GM23338 (cell line): Measurements from ENCODE around the gene LDAF1. TPM values are rescaled to one million over a fixed set of nuclear protein-coding genes. Genes with fewer than 3 reads are reported as not detected.

ENCODE experiments used
- ATAC-seq: fragments of 200-7000 bp; cut with Tn5 transposase; 3 replicates; pipeline ENCODE4 v1.9.1; 2020
- DNase-seq: peaks from one replicate; pipeline ENCODE4 v3.0.0-alpha.2; 2015; ENCODE audit warnings: low spot score
- H2AFZ ChIP-seq: fragments of 200-600 bp; sonication (generic); 2 replicates; pipeline ENCODE4 v1.8.0; 2016; ENCODE audit warnings: antibody characterized with exemption, mild to moderate bottlenecking, moderate library complexity
- H3F3A ChIP-seq: fragments of 200-600 bp; sonication (generic); replicated peaks from 2 replicates; pipeline ENCODE4 v1.8.0; 2017; ENCODE audit warnings: antibody characterized with exemption, mixed run types, low read depth
- H3K27ac ChIP-seq: fragments of 200-600 bp; sonication (generic); 2 replicates; pipeline ENCODE4 v1.6.1; 2016; ENCODE audit warnings: low read depth
- H3K27me3 ChIP-seq: fragments of 200-600 bp; sonication (generic); 2 replicates; pipeline ENCODE4 v1.8.0; 2016; ENCODE audit warnings: mild to moderate bottlenecking, mixed run types, moderate library complexity; ENCODE audit not compliant: insufficient read depth
- H3K36me3 ChIP-seq: fragments of 200-600 bp; sonication (generic); 2 replicates; pipeline ENCODE4 v1.8.0; 2016; ENCODE audit warnings: mild to moderate bottlenecking; ENCODE audit not compliant: insufficient read depth
- H3K4me1 ChIP-seq: fragments of 200-600 bp; sonication (generic); 2 replicates; pipeline ENCODE4 v1.8.0; 2016; ENCODE audit warnings: mild to moderate bottlenecking, moderate library complexity; ENCODE audit not compliant: insufficient read depth
- H3K4me2 ChIP-seq: fragments of 200-600 bp; sonication (generic); 2 replicates; pipeline ENCODE4 v1.7.1; 2017; ENCODE audit warnings: mixed run types
- H3K4me3 ChIP-seq: fragments of 200-600 bp; sonication (generic); 2 replicates; pipeline ENCODE4 v1.6.1; 2016; ENCODE audit warnings: mixed run types
- H3K79me2 ChIP-seq: fragments of 200-600 bp; sonication (generic); replicated peaks from 2 replicates; pipeline ENCODE4 v1.8.0; 2017; ENCODE audit warnings: mild to moderate bottlenecking; ENCODE audit not compliant: insufficient read depth
- H3K9me2 ChIP-seq: fragments of 200-600 bp; sonication (generic); 2 replicates; pipeline ENCODE4 v1.8.0; 2017; ENCODE audit not compliant: insufficient read depth
- H4K20me1 ChIP-seq: fragments of 200-600 bp; sonication (generic); replicated peaks from 2 replicates; pipeline ENCODE4 v1.8.0; 2017; ENCODE audit warnings: mild to moderate bottlenecking; ENCODE audit not compliant: insufficient read depth
- H3K27ac Mint-ChIP-seq: 2 replicates; pipeline ENCODE4 v1.8.0; 2020; ENCODE audit warnings: inconsistent platforms, mild to moderate bottlenecking, moderate library complexity, mixed read lengths
- H3K27me3 Mint-ChIP-seq: 3 replicates; pipeline ENCODE4 v1.8.0; 2022; ENCODE audit warnings: low read depth, mild to moderate bottlenecking, moderate library complexity, mixed read lengths, inconsistent platforms; ENCODE audit not compliant: insufficient read depth, poor library complexity
- H3K36me3 Mint-ChIP-seq: 3 replicates; pipeline ENCODE4 v1.8.0; 2021; ENCODE audit warnings: low read depth, mild to moderate bottlenecking, inconsistent platforms, moderate library complexity, mixed read lengths
- H3K4me1 Mint-ChIP-seq: 3 replicates; pipeline ENCODE4 v1.8.0; 2020; ENCODE audit warnings: mild to moderate bottlenecking, inconsistent platforms, mixed read lengths
- H3K4me3 Mint-ChIP-seq: 3 replicates; pipeline ENCODE4 v1.8.0; 2021; ENCODE audit warnings: moderate library complexity, mild to moderate bottlenecking, inconsistent platforms, mixed read lengths
- H3K9me3 Mint-ChIP-seq: 3 replicates; pipeline ENCODE4 v1.8.0; 2020; ENCODE audit warnings: moderate library complexity, mild to moderate bottlenecking, inconsistent platforms, mixed read lengths
- CREB1 ChIP-seq: fragments of 250-450 bp; sonication (Bioruptor Pico); IDR thresholded peaks from 2 replicates; pipeline ENCODE4 v1.5.0; 2020; ENCODE audit warnings: low read depth, mild to moderate bottlenecking, moderate library complexity
- CTCF ChIP-seq, 2 experiments: fragments of 200-600 bp in 1 of 2; sonication (generic) in 1 of 2; conservative IDR thresholded peaks; 2 replicates each; pipeline versions ENCODE4 v1.5.1 to v1.6.1; 2016 to 2017; ENCODE audit warnings: antibody characterized with exemption in 2 of 2, low read depth in 2 of 2, mild to moderate bottlenecking in 2 of 2, moderate library complexity in 1 of 2
- ETS1 ChIP-seq: IDR thresholded peaks from 2 replicates; pipeline ENCODE4 v1.6.1; 2016; ENCODE audit warnings: antibody characterized with exemption
- EZH2 ChIP-seq: fragments of 200-600 bp; sonication (generic); IDR thresholded peaks from one replicate; pipeline ENCODE4 v1.8.0; 2017; ENCODE audit warnings: antibody characterized with exemption, mild to moderate bottlenecking, low read depth; ENCODE audit not compliant: unreplicated experiment
- EZH2phosphoT487 ChIP-seq: fragments of 200-600 bp; sonication (generic); IDR thresholded peaks from one replicate; pipeline ENCODE4 v1.8.1; 2018; ENCODE audit warnings: antibody characterized with exemption; ENCODE audit not compliant: unreplicated experiment
- JUNB ChIP-seq: IDR thresholded peaks from one replicate; pipeline ENCODE4 v1.6.1; 2016; ENCODE audit warnings: antibody characterized with exemption; ENCODE audit not compliant: unreplicated experiment
- NANOG ChIP-seq: IDR thresholded peaks from 2 replicates; pipeline ENCODE4 v1.6.1; 2016; ENCODE audit warnings: antibody characterized with exemption, borderline replicate concordance
- POLR2AphosphoS5 ChIP-seq: IDR thresholded peaks from 2 replicates; pipeline ENCODE4 v1.6.1; 2016; ENCODE audit warnings: antibody characterized with exemption, low read depth
- REST ChIP-seq: IDR thresholded peaks from one replicate; pipeline ENCODE4 v1.6.1; 2018; ENCODE audit warnings: antibody characterized with exemption; ENCODE audit not compliant: unreplicated experiment
- STAT1 ChIP-seq: IDR thresholded peaks from one replicate; pipeline ENCODE4 v1.6.1; 2016; ENCODE audit warnings: antibody characterized with exemption; ENCODE audit not compliant: unreplicated experiment
- ZNF114 ChIP-seq: fragments of 250-450 bp; sonication (Bioruptor Pico); IDR thresholded peaks from 2 replicates; pipeline ENCODE4 v1.5.0; 2020; ENCODE audit warnings: mild to moderate bottlenecking, moderate library complexity
- ZNF331 ChIP-seq: fragments of 250-450 bp; sonication (Bioruptor Pico); IDR thresholded peaks from 2 replicates; pipeline ENCODE4 v1.5.0; 2020; ENCODE audit warnings: low read depth, mild to moderate bottlenecking, moderate library complexity
- ZNF462 ChIP-seq: fragments of 250-450 bp; sonication (Bioruptor Pico); IDR thresholded peaks from 2 replicates; pipeline ENCODE4 v1.5.0; 2020; ENCODE audit warnings: mild to moderate bottlenecking, moderate library complexity
- polyA plus RNA-seq: library from polyadenylated mRNA; unstranded; fragments of >200 nt; fragmentation: Nextera tagmentation; extraction: Ambion mirVana; gene quantifications from 2 replicates; pipeline ENCODE4 v1.2.1, GENCODE V29; 2016
- total RNA-seq: library from RNA; depleted of rRNA; stranded (reverse); fragments of >200 nt; shearing (Covaris generic); gene quantifications from 2 replicates; pipeline ENCODE4 v1.2.3, GENCODE V29; 2014

The LDAF1 gene
- total and polyA plus RNA-seq, 2 experiments from 2014 or later: 20.5 to 33.8 TPM

- no peaks in the 10 kb centered on the region for H3F3A ChIP-seq
- no peaks in the 10 kb centered on the region for H3K36me3 ChIP-seq
- H3K9me3 Mint-ChIP-seq: no peaks in the 10 kb centered on the region
- no peaks in the 10 kb centered on the region for H3K36me3 Mint-ChIP-seq
- H3K27me3 Mint-ChIP-seq: peaks cover 6% of the 10 kb centered on the region
- no peak overlapping the region for H3K27ac ChIP-seq
- TF ChIP-seq ZNF462 (CRISPR knock-in tag): no peak
- no peak for TF ChIP-seq EZH2
- TF ChIP-seq NANOG: no peak
- no peak for TF ChIP-seq EZH2phosphoT487
- TF ChIP-seq ZNF331 (CRISPR knock-in tag): no peak
- no peak for TF ChIP-seq REST
- TF ChIP-seq POLR2AphosphoS5: no peak
- no peak for TF ChIP-seq ZNF114 (CRISPR knock-in tag)
- no peak for TF ChIP-seq CREB1 (CRISPR knock-in tag)
- TF ChIP-seq STAT1: no peak
- TF ChIP-seq JUNB: no peak
- no peak for TF ChIP-seq CTCF (conservative IDR thresholded peaks at IDR 0.05; ENCODE audit: low read depth in 2 of 2)
- TF ChIP-seq ETS1: no peak
- no peak overlapping the region for H3K4me3 Mint-ChIP-seq
- H3K4me1 ChIP-seq: no peaks in the 10 kb centered on the region
- H3K4me1 Mint-ChIP-seq: no peaks in the 10 kb centered on the region
- H4K20me1 ChIP-seq: no peaks in the 10 kb centered on the region
- H3K9me2 ChIP-seq: peaks cover 16% of the 10 kb centered on the region; the same call in 1 of the 2 replicates
- no peak for DNase-seq
- no peak for ATAC-seq
- no peak overlapping the region for H3K4me2 ChIP-seq
- H3K27me3 ChIP-seq: no peaks in the 10 kb centered on the region
- H3K27ac Mint-ChIP-seq: no peak overlapping the region
- no peaks in the 10 kb centered on the region for H3K79me2 ChIP-seq
- no peak overlapping the region for H2AFZ ChIP-seq
- no peak overlapping the region for H3K4me3 ChIP-seq
These were observed 41.2 kb downstream of the LDAF1 start for GRCh38 chr16:21199607-21200218.
